ENCODE results near the gene STK25.

GRCh38 chr2:241443486-241444223 lies 64.7 kb downstream of the STK25 start:
- no peak for TF ChIP-seq CTCF (IDR thresholded peaks at IDR 0.05)
- TF ChIP-seq POLR2A (IDR thresholded peaks at IDR 0.05) = no peak

Data from testis (tissue), 2 donors.